PFSK-1 (cell line): ENCODE data around the gene SNX11. TPM values are rescaled to one million over a fixed set of nuclear protein-coding genes. Genes with fewer than 3 reads are reported as not detected.
A peak's percentile ranks its signal among the peaks of the same experiment; 100 is the strongest.

Experiments
- FOXP2 ChIP-seq: optimal IDR thresholded peaks from 2 replicates; pipeline ENCODE3; 2011; ENCODE audit warnings: borderline replicate concordance, control low read depth, inconsistent platforms; ENCODE audit not compliant: insufficient read depth; ENCODE audit errors: extremely low read length, extremely low read depth
- POLR2AphosphoS5 ChIP-seq: IDR thresholded peaks from 2 replicates; pipeline ENCODE4 v1.6.1; 2012; ENCODE audit warnings: low read depth, mild to moderate bottlenecking, control low read depth, low read length, moderate library complexity
- SIN3A ChIP-seq: IDR thresholded peaks from 2 replicates; pipeline ENCODE4 v1.6.1; 2012; ENCODE audit warnings: mild to moderate bottlenecking, low read length, moderate library complexity, borderline replicate concordance; ENCODE audit not compliant: insufficient read depth
- TAF1 ChIP-seq: IDR thresholded peaks from 2 replicates; pipeline ENCODE4 v1.6.1; 2012; ENCODE audit warnings: low read length, control low read depth, borderline replicate concordance; ENCODE audit not compliant: insufficient read depth
- polyA plus RNA-seq: library from polyadenylated mRNA; unstranded; fragments of >200 nt; gene quantifications from one replicate; pipeline ENCODE4 v1.2.1, GENCODE V29; 2012; ENCODE audit warnings: low read depth, missing spikeins; ENCODE audit not compliant: insufficient read length
- TF ChIP-seq, protein P1 (sequence below), 2 experiments: IDR thresholded peaks; 2 replicates each; pipeline versions ENCODE4 v1.6.1 to v1.8.0; 2011 to 2012; ENCODE audit warnings: low read depth in 2 of 2, low read length in 2 of 2, control low read depth in 1 of 2, inconsistent platforms in 1 of 2, mild to moderate bottlenecking in 1 of 2, moderate library complexity in 1 of 2; ENCODE audit not compliant: insufficient read depth in 1 of 2

SNX11 gene, protein sequence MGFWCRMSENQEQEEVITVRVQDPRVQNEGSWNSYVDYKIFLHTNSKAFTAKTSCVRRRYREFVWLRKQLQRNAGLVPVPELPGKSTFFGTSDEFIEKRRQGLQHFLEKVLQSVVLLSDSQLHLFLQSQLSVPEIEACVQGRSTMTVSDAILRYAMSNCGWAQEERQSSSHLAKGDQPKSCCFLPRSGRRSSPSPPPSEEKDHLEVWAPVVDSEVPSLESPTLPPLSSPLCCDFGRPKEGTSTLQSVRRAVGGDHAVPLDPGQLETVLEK
- 15.1 TPM for polyA plus RNA-seq

DNA sequence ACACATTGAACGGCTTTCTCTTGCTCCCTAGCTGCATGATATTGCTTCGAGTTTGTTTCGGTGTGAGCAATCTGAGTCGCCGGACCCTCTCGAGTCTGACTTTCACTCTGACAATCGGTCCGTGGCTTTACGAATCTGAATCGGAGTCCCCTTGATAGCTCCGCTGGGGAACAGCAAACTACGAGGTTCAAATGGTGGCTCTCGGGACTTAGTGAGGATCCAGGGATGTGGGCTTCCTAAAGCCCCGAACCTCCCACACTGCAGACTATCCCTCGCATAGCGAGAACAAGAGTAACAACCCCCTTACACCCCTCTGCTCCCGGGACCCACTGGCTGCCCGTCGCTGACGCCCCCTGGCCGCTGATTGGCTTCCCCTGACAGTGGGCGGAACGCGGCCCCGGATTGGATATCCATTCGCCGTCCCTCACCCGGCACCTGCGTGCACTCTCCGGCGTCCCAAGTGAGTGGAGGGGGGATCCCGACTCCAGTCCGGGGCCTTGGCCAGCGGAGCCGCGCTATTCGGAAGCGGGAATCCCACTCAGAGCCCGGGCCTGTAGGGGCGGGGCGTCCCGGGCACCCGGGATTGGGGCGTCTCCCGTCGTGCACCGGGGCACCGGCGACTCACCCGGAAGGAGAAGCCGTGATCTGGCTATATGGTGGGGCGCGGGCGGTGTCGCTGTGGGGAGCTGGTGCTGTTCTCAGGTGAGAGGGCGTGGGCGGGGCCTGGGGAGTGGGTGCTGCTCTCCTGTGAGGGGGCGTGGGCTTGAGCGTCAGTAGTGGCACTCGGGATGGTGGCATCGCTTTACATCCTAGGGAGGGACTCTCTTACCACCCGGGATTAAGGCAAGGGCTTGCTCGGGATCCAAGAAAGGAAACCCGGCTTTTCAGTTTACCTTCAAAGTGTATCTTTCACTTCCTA is at the start of gene SNX11:
TSS of gene SNX11 (plus strand) at position 630 of the 919 bp plus-strand sequence. CDS start 4,278 bp downstream, outside the sequence.
- TF ChIP-seq TAF1 (peak; percentile 64; the same call in 1 of the 2 replicates), SIN3A (peak; percentile 67; the same call in 1 of the 2 replicates), FOXP2 (peak; percentile 45), POLR2AphosphoS5 (peak; percentile 83)
- TF ChIP-seq, protein P1, sequence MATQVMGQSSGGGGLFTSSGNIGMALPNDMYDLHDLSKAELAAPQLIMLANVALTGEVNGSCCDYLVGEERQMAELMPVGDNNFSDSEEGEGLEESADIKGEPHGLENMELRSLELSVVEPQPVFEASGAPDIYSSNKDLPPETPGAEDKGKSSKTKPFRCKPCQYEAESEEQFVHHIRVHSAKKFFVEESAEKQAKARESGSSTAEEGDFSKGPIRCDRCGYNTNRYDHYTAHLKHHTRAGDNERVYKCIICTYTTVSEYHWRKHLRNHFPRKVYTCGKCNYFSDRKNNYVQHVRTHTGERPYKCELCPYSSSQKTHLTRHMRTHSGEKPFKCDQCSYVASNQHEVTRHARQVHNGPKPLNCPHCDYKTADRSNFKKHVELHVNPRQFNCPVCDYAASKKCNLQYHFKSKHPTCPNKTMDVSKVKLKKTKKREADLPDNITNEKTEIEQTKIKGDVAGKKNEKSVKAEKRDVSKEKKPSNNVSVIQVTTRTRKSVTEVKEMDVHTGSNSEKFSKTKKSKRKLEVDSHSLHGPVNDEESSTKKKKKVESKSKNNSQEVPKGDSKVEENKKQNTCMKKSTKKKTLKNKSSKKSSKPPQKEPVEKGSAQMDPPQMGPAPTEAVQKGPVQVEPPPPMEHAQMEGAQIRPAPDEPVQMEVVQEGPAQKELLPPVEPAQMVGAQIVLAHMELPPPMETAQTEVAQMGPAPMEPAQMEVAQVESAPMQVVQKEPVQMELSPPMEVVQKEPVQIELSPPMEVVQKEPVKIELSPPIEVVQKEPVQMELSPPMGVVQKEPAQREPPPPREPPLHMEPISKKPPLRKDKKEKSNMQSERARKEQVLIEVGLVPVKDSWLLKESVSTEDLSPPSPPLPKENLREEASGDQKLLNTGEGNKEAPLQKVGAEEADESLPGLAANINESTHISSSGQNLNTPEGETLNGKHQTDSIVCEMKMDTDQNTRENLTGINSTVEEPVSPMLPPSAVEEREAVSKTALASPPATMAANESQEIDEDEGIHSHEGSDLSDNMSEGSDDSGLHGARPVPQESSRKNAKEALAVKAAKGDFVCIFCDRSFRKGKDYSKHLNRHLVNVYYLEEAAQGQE (IDR thresholded peaks at IDR 0.05; ENCODE audit: insufficient read depth in 1 of 2, low read depth in 2 of 2, low read length in 2 of 2), result no peak

DNA sequence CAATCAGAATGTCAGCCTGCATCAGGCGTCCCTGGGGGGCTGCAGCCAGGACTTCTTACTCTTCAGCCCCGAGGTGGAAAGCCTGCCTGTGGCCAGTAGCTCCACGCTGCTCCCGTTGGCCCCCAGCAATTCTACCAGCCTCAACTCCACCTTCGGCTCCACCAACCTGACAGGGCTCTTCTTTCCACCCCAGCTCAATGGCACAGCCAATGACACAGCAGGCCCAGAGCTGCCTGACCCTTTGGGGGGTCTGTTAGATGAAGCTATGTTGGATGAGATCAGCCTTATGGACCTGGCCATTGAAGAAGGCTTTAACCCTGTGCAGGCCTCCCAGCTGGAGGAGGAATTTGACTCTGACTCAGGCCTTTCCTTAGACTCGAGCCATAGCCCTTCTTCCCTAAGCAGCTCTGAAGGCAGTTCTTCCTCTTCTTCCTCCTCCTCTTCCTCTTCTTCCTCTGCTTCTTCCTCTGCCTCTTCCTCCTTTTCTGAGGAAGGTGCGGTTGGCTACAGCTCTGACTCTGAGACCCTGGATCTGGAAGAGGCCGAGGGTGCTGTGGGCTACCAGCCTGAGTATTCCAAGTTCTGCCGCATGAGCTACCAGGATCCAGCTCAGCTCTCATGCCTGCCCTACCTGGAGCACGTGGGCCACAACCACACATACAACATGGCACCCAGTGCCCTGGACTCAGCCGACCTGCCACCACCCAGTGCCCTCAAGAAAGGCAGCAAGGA is 49.0 kb upstream of the SNX11 start:
- TF ChIP-seq SIN3A (no peak), FOXP2 (no peak), POLR2AphosphoS5 (no peak), TAF1 (no peak)
- TF ChIP-seq, protein P1 (IDR thresholded peaks at IDR 0.05; ENCODE audit: insufficient read depth in 1 of 2, low read depth in 2 of 2, low read length in 2 of 2), result no peak

DNA sequence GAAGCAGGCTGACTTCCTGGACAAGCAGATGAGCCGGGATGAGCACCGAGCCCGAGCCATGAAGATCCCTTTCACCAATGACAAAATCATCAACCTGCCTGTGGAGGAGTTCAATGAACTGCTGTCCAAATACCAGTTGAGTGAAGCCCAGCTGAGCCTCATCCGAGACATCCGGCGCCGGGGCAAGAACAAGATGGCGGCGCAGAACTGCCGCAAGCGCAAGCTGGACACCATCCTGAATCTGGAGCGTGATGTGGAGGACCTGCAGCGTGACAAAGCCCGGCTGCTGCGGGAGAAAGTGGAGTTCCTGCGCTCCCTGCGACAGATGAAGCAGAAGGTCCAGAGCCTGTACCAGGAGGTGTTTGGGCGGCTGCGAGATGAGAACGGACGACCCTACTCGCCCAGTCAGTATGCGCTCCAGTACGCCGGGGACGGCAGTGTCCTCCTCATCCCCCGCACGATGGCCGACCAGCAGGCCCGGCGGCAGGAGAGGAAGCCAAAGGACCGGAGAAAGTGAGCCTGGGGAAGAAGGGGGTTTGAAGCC is 48.4 kb upstream of the SNX11 start:
- TF ChIP-seq SIN3A (no peak), POLR2AphosphoS5 (no peak), TAF1 (no peak), FOXP2 (no peak)
- TF ChIP-seq, protein P1 (IDR thresholded peaks at IDR 0.05; ENCODE audit: insufficient read depth in 1 of 2, low read depth in 2 of 2, low read length in 2 of 2), result no peak

- TF ChIP-seq SIN3A, result no peak
- no peak for TF ChIP-seq FOXP2
- TF ChIP-seq TAF1, result no peak
- no peak; the same call in 1 of the 2 replicates for TF ChIP-seq POLR2AphosphoS5
- TF ChIP-seq, protein P1 (IDR thresholded peaks at IDR 0.05; ENCODE audit: insufficient read depth in 1 of 2, low read depth in 2 of 2, low read length in 2 of 2), result no peak
These were observed 47.3 kb upstream of the SNX11 start for GRCh38 chr17:48060249-48060648.
